ENCODE data around the gene SLC4A1AP. TPM values are rescaled to one million over a fixed set of nuclear protein-coding genes. Genes with fewer than 3 reads are reported as not detected.

Gene SLC4A1AP
- total and polyA plus RNA-seq, 9 of the 15 experiments (the other 6 are each of a cell fraction or from before 2014, with no cell fraction given), result 8.1 to 40.5 (median 35.3) TPM

GRCh38 chr2:27664154-27664574, 475 bp downstream of the SLC4A1AP start (continued):
- no peak for TF ChIP-seq ZNF561 (CRISPR knock-in tag; conservative IDR thresholded peaks at IDR 0.05)
- 0 out of 2 replicates have a peak, but pooled peaks have one; percentile 10 for TF ChIP-seq POLR2G (IDR thresholded peaks at IDR 0.05; ENCODE audit: low read depth, low read length)
- TF ChIP-seq SP2 (IDR thresholded peaks at IDR 0.05; ENCODE audit: extremely low read depth, low read depth, low read length, poor library complexity, severe bottlenecking), result no peak
- no peak for TF ChIP-seq EWSR1 (IDR thresholded peaks at IDR 0.05; ENCODE audit: borderline replicate concordance, low read depth, partially characterized antibody)
- no peak for TF ChIP-seq ZNF444 (CRISPR knock-in tag; IDR thresholded peaks at IDR 0.05)
- TF ChIP-seq UBTF (IDR thresholded peaks at IDR 0.05; ENCODE audit: borderline replicate concordance in 1 of 2, low read depth in 2 of 2, low read length in 2 of 2), result 0 out of 4 replicates have a peak, but pooled peaks of 1 of the 2 experiments have one; percentile 23
- no peak for TF ChIP-seq BRD4 (IDR thresholded peaks at IDR 0.05)
- TF ChIP-seq TEAD4 (IDR thresholded peaks at IDR 0.05; ENCODE audit: low read length), result no peak
- TF ChIP-seq TEAD4 (CRISPR knock-in tag; IDR thresholded peaks at IDR 0.05; ENCODE audit: borderline replicate concordance), result no peak
- peak; percentile 12 for TF ChIP-seq CHD1 (IDR thresholded peaks at IDR 0.05; ENCODE audit: low read length)
- TF ChIP-seq TAF1 (IDR thresholded peaks at IDR 0.05; ENCODE audit: control insufficient read depth, extremely low read depth, insufficient read depth, low read length, severe bottlenecking), result no peak
- no peak for TF ChIP-seq ZNF584 (CRISPR knock-in tag; IDR thresholded peaks at IDR 0.05; ENCODE audit: low read depth)
- no peak for TF ChIP-seq TFAP4 (CRISPR knock-in tag; IDR thresholded peaks at IDR 0.05; ENCODE audit: borderline replicate concordance)
- no peak for TF ChIP-seq POLR2A (conservative IDR thresholded peaks at IDR 0.05)
- no peak for TF ChIP-seq HMG20A (CRISPR knock-in tag; conservative IDR thresholded peaks at IDR 0.05)
- TF ChIP-seq TRIM25 (IDR thresholded peaks at IDR 0.05; ENCODE audit: borderline replicate concordance), result no peak
- no peak for TF ChIP-seq ELF2 (CRISPR knock-in tag; IDR thresholded peaks at IDR 0.05)
- TF ChIP-seq NFE2L1 (tag; IDR thresholded peaks at IDR 0.05; ENCODE audit: borderline replicate concordance, low read depth), result no peak
- no peak for TF ChIP-seq ZNF511 (CRISPR knock-in tag; IDR thresholded peaks at IDR 0.05)
- TF ChIP-seq HIVEP1 (CRISPR knock-in tag; IDR thresholded peaks at IDR 0.05), result no peak
- TF ChIP-seq HDAC8 (tag; IDR thresholded peaks at IDR 0.05), result no peak
- no peak for TF ChIP-seq U2AF1 (optimal IDR thresholded peaks at IDR 0.05; ENCODE audit: low read depth, low read length)
- no peak; a peak in 1 of 4 replicates for TF ChIP-seq SIN3A (IDR thresholded peaks at IDR 0.05; ENCODE audit: borderline replicate concordance in 2 of 2, control insufficient read depth in 1 of 2, low read depth in 2 of 2, low read length in 2 of 2)
